ENCODE results near the gene MAPK9. TPM values are rescaled to one million over a fixed set of nuclear protein-coding genes. Genes with fewer than 3 reads are reported as not detected.

Gene MAPK9
- total RNA-seq (10 to 100 TPM; 26.0 to 51.3 (median 41.4) TPM), polyA plus RNA-seq (10 to 100 TPM; 15.2 to 22.4 TPM)
- long read RNA-seq, donor 1, full-length matches to known transcripts: 31 of 53 reads
- long read RNA-seq, donor 1, partial matches to known transcripts: 11 of 53 reads
- long read RNA-seq, donor 1, other reads (novel, unspliced or antisense): 11 of 53 reads
- long read RNA-seq, donor 2, partial matches to known transcripts: 9 of 22 reads
- long read RNA-seq, donor 2, other reads (novel, unspliced or antisense): 13 of 22 reads
- long read RNA-seq, donor 3, full-length matches to known transcripts: 33 of 58 reads
- long read RNA-seq, donor 3, partial matches to known transcripts: 7 of 58 reads
- long read RNA-seq, donor 3, other reads (novel, unspliced or antisense): 18 of 58 reads

- H3K27ac ChIP-seq: peak within 1 kb of the TSS; percentile 67 to 96 (median 93)
- DNase-seq: peak; percentile 87 to 93 (median 90)
Observed at GRCh38 chr5:180291943-180292831, at the start of gene MAPK9. TSS of gene MAPK9 (minus strand) at chr5:180292083. CDS start at chr5:180280561, 11,522 bp downstream.

GRCh38 chr5:180341595-180341994 lies 49.7 kb upstream of the MAPK9 start:
- no peaks in the 10 kb centered on the region for H3K27me3 ChIP-seq
- intact Hi-C loops (cut with DNase I): no loop called here
- H3K27ac ChIP-seq: no peak overlapping the region
- DNase-seq (peak in 1 of 5 donors; percentile 27), ATAC-seq (no peak)
- H3K4me1 ChIP-seq: peaks cover 0 to 12% (median 2%) of the 10 kb centered on the region in 12 donors
- WGBS, 4 donors: 88 to 93% (median 91%) methylated on average over 8 of the region's 8 CpGs
- no peak for TF ChIP-seq CTCF (IDR thresholded peaks at IDR 0.05)
- TF ChIP-seq POLR2A (IDR thresholded peaks at IDR 0.05): no peak
- no peaks in the 10 kb centered on the region for H3K9me3 ChIP-seq
- peaks cover 0 to 11% (median 0%) of the 10 kb centered on the region in 9 donors for H3K36me3 ChIP-seq
- H3K4me3 ChIP-seq: no peak overlapping the region

More at GRCh38 chr5:180291943-180292831, at the start of gene MAPK9:
- 0 to 3% (median 1%) methylated on average over 30 to 122 of the region's 122 CpGs for WGBS, 4 donors
- peaks cover 0 to 3% (median 0%) of the 10 kb centered on the region in 9 donors for H3K36me3 ChIP-seq
- H3K4me3 ChIP-seq: peak within 1 kb of the TSS; percentile 59 to 100 (median 98)
- no peaks in the 10 kb centered on the region for H3K27me3 ChIP-seq
- peaks cover 0 to 31% (median 20%) of the 10 kb centered on the region in 12 donors for H3K4me1 ChIP-seq
- TF ChIP-seq CTCF (IDR thresholded peaks at IDR 0.05) (no peak), POLR2A (IDR thresholded peaks at IDR 0.05) (peak in 1 of 2 donors; percentile 69)
- peak; percentile 73 to 93 (median 91) for ATAC-seq
- intact Hi-C loops (cut with DNase I): loop anchor here in 8 of 10 donors (2.0 to 10.0 kb wide), 5 partner anchors 35 to 380 kb away; no protein-coding TSS in a partner anchor
- H3K9me3 ChIP-seq: no peaks in the 10 kb centered on the region

- Histone ChIP-seq H3K27ac (no peak overlapping the region), H3K9me3 (no peaks in the 10 kb centered on the region), H3K4me3 (no peak overlapping the region), H3K27me3 (no peaks in the 10 kb centered on the region), H3K36me3 (peaks cover 0 to 18% (median 0%) of the 10 kb centered on the region in 9 donors), H3K4me1 (peaks cover 0 to 12% (median 2%) of the 10 kb centered on the region in 12 donors)
- no peak for ATAC-seq
- peak in 2 of 5 donors; percentile 27 to 47 for DNase-seq
- 81 to 86% (median 83%) methylated on average over 8 to 9 of the region's 9 CpGs for WGBS, 4 donors
- no peak for TF ChIP-seq CTCF (IDR thresholded peaks at IDR 0.05)
- no peak for TF ChIP-seq POLR2A (IDR thresholded peaks at IDR 0.05)
- intact Hi-C loops (cut with DNase I): no loop called here
Observed at GRCh38 chr5:180340856-180341255, 49.0 kb upstream of the MAPK9 start.

Data from heart left ventricle (tissue), 16 donors.